LoVo (cell line): Measurements from ENCODE around the gene LIPC.
A peak's percentile ranks its signal among the peaks of the same experiment; 100 is the strongest.

ENCODE experiments used
- DNase-seq: peaks from one replicate; pipeline ENCODE4 v3.0.0-alpha.2; 2016; ENCODE audit warnings: low spot score

Gene LIPC

DNA sequence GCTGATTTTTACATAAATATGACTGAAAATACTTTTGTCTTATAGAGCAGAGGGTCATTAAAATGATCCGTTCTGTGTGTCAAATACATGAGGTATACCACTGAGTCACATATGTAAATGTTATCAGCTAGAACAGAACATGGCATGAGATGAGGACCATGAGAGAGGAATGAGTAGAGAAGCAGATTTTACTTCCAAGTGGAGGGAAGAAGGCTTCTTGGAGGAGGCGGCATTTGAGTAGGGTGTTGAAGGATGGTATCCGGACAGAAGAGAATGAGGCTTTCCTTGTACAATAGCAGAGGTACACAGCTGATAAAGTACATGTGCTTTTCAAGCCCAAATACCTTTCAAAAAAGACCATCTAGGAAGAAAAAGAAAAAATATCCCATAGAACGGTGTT lies 4.8 kb downstream of the LIPC start:
- DNase-seq, result no peak

DNA sequence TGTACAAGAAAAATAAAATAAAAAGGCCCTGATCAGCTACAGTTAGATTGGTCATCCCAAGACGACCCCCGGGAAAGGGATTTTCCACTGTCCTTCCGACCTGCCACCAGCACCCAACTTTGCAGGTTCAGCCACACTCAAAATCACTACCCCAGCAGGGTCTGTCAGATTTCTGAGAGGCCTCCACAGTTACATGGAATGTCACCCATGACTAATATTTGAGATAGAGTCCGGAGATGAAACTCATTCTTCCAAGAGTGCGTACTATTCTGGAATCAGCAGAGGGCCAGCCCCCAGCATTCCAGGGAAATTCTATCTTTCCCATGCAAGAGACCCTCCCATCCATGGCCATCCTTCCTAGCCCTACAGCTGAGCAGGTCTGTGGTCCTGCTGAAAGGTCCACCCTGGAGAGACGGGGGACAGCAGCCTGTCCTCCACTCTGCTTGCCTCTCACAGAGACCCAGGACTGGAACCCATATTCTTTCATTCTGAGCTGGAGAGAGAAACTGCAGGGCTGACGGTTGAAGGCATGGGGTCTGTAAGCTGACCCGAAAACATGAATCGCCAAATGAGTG lies 5.8 kb downstream of the LIPC start:
- no peak for DNase-seq

- no peak for DNase-seq
These were observed 6.3 kb downstream of the LIPC start for GRCh38 chr15:58438111-58438510.

DNA sequence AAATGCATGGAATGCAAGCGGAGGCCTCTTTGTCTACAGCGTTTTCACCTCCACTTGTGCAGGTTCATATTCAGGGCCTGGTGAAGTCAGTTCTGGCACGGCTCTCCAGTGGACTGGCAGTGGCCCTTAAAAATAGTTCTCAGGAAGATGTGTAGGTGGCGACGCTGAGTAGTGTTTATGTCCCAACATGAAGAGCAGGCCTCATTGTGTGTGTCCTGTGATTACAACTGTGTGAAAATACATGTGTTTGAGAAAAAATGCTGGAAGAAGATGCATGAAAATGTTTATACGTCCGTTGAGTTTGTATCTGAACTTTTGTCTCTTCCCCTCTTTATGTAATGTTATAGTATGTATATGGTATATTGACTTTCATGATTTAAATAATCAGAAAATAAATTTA lies 7.2 kb downstream of the LIPC start:
- peak; percentile 57 for DNase-seq

DNA sequence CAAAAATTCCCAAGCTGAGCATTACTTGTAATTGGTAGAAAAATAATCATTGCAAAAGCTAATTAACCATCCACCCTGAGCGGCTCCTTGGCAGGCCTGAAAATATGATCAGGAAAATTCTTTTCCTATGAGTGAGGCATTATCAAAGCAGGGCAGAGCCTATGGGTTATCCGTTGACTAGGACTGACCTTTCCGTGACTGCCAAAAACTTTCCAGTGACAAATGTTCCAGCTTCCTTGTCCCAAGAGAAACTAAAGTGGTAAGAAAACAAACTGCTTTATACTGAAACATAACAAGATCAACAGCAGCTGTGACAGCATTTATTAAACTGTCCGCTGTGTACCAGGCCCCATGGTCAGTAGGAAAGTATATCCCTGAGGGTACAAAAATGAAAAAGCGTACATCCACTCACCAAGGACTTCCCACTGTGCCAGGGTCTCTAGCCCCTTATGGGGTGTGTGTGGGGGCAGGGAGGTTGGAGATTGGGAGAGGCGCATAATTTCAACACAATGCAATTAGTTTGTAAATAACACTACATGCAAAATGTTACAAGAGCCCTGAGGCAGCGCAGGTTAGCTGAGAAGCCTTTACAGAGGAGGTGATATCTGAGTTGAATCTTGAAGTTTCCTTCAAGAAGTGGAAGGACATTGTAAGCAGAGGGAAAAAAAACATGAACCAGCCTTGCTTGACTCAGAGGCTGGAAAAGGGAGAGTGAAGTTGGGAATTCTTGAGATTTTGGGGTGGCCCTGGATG lies 8.5 kb downstream of the LIPC start:
- DNase-seq, result peak; percentile 82

DNA sequence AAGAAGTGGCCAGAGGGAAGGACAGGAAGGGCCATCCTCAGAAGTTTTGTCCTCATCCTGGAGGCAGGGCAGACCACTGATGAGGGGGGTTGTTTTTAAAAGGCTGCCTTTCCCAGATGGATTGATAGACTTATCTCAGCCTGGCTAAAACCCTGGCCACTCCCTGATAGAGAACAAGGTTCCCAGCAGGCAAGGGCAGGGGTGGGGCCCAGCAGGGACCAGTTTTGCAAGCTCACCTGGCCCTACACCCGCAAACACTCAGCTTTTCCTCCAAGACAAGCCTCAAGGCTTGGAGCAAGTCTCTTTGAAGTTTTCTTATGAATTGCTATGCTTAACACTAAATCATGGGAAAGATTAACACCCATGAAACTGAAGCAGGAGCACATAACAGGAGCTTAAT lies 9.1 kb downstream of the LIPC start:
- peak; percentile 83 for DNase-seq

GRCh38 chr15:58441376-58442070 lies 9.7 kb downstream of the LIPC start:
- peak; percentile 51 for DNase-seq

- no peak for DNase-seq
These were observed 10.3 kb downstream of the LIPC start for GRCh38 chr15:58442122-58442521.

- no peak for DNase-seq
These were observed 11.5 kb downstream of the LIPC start for GRCh38 chr15:58443308-58443707.

DNA sequence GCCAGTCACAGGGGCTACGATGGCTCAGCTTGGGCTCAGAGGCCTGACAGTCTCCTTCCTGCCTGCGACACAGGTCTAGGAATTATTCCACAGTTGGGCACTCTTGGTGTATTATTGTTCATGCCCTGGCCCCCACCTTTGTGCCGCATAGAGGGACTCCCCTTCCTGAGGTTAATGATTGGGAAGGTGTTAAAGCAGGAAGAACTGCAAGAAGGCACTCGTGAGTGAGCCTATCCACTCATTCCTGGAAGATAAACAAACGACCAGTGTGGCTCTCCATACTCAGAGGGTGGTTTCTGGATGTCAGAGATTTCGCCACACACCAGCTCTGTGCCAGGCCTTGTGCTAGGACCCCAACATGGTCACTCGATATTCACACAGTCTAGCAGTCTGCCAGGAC lies 12.3 kb downstream of the LIPC start:
- no peak for DNase-seq

- DNase-seq, result no peak
These were observed 13.0 kb downstream of the LIPC start for GRCh38 chr15:58444658-58445332.

DNA sequence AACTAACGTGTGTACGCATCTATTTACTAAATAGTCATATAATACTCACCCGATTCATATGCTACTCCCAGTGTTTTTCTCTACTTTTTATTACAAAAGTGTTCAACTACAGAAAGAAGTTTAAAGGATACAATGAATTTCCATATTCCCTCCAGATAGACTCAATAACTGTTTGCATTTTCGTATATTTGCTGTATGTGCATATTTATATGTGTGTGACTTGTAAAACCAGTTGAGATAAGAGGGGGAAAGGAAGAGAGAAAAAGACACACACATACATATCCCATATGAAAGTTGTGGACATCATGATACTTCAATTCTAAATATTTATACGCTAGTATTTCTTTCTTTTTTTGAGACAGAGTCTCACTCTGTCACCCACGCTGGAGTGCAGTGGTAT lies 14.1 kb downstream of the LIPC start:
- no peak for DNase-seq

GRCh38 chr15:58446521-58446920 lies 14.7 kb downstream of the LIPC start:
- no peak for DNase-seq

GRCh38 chr15:58447271-58448010 lies 15.7 kb downstream of the LIPC start:
- DNase-seq, result no peak

DNA sequence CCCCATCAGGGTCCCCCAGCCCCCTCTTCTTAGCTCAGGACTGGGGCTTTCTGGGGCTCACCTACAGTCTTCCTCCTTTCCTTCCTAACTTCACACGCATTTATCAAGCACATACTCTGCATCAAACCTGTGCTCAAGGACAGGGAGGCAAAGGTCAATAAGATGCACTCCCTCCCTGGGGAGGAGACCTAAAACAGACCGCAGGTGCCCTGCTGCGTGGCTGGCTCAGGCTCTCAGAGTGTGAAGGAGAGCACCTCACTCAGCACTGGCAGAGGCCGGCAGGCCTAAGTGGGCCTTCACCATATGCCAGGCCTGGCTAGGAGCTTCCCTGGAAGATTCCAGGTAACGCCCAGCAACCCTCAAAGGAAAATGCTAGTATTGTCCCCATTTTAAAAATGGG lies 16.5 kb downstream of the LIPC start:
- no peak for DNase-seq

DNA sequence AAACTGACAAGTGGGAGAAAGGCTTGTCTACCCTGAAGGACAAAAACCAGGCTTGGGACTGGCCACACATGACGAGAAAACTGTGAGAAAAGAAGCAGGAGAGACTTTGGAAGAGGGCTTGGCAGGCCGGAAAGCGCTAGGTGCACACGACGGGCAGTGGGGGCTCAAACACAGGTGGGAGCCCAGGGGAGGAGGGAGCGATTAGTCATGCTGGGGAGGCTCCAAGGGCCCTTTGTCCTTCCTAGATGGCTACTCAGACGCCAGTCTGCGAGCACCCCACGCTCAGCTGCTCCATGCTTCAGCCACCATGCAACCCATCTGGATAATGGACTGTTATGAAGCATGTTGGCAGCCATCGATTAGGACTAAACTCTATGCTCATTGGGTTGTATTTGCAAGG lies 17.1 kb downstream of the LIPC start:
- DNase-seq, result no peak

- no peak for DNase-seq
These were observed 20.0 kb downstream of the LIPC start for GRCh38 chr15:58451826-58452225.

GRCh38 chr15:58452775-58453174 lies 21.0 kb downstream of the LIPC start:
- no peak for DNase-seq

DNA sequence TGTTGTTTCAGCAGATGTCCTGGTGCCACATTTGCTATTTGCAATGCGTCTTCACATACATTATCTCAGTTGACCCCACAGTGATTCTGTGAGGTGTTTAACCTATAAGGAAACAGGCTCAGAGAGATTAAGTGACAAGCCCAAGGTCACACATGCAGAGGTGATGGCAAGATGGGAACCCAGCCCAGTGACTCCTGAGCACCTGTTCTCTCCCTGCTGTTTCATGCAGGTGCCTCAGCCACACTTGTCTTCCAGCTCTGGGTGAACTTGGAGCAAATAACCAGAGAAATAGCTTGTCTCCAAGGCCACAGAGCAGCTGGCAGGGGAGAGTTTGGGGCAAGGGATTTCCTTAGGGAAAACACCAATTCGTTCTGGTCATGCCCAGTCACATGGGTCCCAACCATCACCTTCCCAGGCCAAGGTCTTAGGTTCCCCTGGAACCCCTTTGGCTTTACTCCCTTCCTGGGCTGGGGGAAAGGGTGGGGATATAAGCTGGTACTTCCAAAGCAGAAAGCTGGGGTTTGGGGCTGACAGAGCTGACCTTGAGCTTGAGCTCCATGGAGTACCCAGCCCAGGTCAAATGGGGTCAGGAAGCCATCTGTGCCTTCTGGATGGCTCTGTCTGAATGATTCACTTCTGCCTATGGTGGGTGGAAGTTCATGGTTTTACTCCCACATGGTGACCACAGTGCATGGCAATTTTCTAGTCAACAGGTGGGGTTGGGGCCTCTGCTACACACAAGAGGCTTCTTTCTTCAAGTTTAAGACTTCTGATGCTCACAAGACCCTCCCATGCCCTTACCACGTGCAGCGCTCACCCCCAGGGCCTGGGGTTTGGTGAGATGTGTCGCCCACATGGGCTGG lies 22.4 kb downstream of the LIPC start:
- no peak for DNase-seq

GRCh38 chr15:58454950-58455401 lies 23.2 kb downstream of the LIPC start:
- DNase-seq, result no peak

- DNase-seq, result peak; percentile 69
These were observed 25.7 kb downstream of the LIPC start for GRCh38 chr15:58457466-58457965.
